ENCODE results near the gene RRP9.

The RRP9 gene

DNA sequence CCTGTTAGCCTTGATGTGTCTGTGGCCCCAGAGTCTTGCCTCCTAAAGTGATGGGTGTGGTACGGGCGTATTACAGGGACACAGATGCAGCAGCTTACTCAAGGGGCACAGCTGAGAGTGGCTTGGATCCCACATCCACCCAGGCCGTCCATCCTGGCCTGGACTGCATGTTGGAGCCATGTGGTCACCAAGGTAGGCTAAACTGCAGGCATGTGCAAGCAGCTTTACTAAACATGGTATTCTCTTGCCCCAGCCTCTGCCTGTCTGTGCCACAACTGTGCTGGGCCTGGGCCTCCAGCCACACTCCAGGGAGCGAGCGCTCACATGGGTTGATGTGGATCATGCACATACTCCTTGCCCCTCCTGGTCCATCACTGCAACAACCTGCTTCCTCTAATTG lies 7.4 kb upstream of the RRP9 start (continued):
- no peak for TF ChIP-seq BACH2 (CRISPR knock-in tag; IDR thresholded peaks at IDR 0.05; ENCODE audit: borderline replicate concordance)
- TF ChIP-seq CSDC2 (CRISPR knock-in tag; IDR thresholded peaks at IDR 0.05), result no peak
- no peak for TF ChIP-seq ZFP30 (CRISPR knock-in tag; IDR thresholded peaks at IDR 0.05)
- TF ChIP-seq ZFP3 (CRISPR knock-in tag; IDR thresholded peaks at IDR 0.05), result no peak
- no peak for TF ChIP-seq PPARA (CRISPR knock-in tag; IDR thresholded peaks at IDR 0.05; ENCODE audit: borderline replicate concordance)

DNA sequence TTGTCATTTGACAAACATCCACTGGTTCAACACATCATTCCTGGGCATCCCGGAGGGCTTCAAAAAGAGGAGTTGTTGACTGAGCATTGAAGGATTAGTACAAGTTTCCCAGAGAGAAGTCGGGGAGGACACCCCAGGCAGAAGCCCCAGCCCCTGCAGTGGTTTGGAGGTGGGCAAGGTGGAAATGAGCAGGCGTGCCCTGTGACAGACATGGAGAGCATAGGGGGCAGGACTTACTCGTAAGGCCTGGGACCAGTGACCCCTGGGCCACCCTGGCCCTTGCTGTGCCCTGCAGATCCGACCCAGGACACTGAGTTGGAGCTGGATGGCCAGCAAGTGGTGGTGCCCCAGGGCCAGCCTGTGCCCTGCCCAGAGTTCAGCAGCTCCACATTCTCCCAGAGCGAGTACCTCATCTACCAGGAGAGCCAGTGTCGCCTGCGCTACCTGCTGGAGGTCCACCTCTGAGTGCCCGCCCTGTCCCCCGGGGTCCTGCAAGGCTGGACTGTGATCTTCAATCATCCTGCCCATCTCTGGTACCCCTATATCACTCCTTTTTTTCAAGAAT lies 6.4 kb upstream of the RRP9 start:
- no peak for ATAC-seq
- no peak for TF ChIP-seq ZC3H10 (CRISPR knock-in tag; IDR thresholded peaks at IDR 0.05)
- TF ChIP-seq TOX (CRISPR knock-in tag; IDR thresholded peaks at IDR 0.05; ENCODE audit: borderline replicate concordance), result no peak
- no peak for TF ChIP-seq CSDC2 (CRISPR knock-in tag; IDR thresholded peaks at IDR 0.05)
- no peak for TF ChIP-seq PPARA (CRISPR knock-in tag; IDR thresholded peaks at IDR 0.05; ENCODE audit: borderline replicate concordance)
- no peak for TF ChIP-seq ARNTL (CRISPR knock-in tag; IDR thresholded peaks at IDR 0.05; ENCODE audit: borderline replicate concordance, low read depth)
- TF ChIP-seq ZNF565 (CRISPR knock-in tag; conservative IDR thresholded peaks at IDR 0.05; ENCODE audit: low read depth), result no peak
- TF ChIP-seq, protein P1, sequence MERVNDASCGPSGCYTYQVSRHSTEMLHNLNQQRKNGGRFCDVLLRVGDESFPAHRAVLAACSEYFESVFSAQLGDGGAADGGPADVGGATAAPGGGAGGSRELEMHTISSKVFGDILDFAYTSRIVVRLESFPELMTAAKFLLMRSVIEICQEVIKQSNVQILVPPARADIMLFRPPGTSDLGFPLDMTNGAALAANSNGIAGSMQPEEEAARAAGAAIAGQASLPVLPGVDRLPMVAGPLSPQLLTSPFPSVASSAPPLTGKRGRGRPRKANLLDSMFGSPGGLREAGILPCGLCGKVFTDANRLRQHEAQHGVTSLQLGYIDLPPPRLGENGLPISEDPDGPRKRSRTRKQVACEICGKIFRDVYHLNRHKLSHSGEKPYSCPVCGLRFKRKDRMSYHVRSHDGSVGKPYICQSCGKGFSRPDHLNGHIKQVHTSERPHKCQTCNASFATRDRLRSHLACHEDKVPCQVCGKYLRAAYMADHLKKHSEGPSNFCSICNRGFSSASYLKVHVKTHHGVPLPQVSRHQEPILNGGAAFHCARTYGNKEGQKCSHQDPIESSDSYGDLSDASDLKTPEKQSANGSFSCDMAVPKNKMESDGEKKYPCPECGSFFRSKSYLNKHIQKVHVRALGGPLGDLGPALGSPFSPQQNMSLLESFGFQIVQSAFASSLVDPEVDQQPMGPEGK (CRISPR knock-in tag; IDR thresholded peaks at IDR 0.05; ENCODE audit: borderline replicate concordance), result no peak
- TF ChIP-seq RARB (CRISPR knock-in tag; IDR thresholded peaks at IDR 0.05), result no peak
- TF ChIP-seq, protein P2, sequence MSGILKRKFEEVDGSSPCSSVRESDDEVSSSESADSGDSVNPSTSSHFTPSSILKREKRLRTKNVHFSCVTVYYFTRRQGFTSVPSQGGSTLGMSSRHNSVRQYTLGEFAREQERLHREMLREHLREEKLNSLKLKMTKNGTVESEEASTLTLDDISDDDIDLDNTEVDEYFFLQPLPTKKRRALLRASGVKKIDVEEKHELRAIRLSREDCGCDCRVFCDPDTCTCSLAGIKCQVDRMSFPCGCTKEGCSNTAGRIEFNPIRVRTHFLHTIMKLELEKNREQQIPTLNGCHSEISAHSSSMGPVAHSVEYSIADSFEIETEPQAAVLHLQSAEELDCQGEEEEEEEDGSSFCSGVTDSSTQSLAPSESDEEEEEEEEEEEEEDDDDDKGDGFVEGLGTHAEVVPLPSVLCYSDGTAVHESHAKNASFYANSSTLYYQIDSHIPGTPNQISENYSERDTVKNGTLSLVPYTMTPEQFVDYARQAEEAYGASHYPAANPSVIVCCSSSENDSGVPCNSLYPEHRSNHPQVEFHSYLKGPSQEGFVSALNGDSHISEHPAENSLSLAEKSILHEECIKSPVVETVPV (CRISPR knock-in tag; IDR thresholded peaks at IDR 0.05), result no peak
- no peak for TF ChIP-seq BACH2 (CRISPR knock-in tag; IDR thresholded peaks at IDR 0.05; ENCODE audit: borderline replicate concordance)
- no peak for TF ChIP-seq ZNF8 (CRISPR knock-in tag; IDR thresholded peaks at IDR 0.05)
- TF ChIP-seq, protein P3, sequence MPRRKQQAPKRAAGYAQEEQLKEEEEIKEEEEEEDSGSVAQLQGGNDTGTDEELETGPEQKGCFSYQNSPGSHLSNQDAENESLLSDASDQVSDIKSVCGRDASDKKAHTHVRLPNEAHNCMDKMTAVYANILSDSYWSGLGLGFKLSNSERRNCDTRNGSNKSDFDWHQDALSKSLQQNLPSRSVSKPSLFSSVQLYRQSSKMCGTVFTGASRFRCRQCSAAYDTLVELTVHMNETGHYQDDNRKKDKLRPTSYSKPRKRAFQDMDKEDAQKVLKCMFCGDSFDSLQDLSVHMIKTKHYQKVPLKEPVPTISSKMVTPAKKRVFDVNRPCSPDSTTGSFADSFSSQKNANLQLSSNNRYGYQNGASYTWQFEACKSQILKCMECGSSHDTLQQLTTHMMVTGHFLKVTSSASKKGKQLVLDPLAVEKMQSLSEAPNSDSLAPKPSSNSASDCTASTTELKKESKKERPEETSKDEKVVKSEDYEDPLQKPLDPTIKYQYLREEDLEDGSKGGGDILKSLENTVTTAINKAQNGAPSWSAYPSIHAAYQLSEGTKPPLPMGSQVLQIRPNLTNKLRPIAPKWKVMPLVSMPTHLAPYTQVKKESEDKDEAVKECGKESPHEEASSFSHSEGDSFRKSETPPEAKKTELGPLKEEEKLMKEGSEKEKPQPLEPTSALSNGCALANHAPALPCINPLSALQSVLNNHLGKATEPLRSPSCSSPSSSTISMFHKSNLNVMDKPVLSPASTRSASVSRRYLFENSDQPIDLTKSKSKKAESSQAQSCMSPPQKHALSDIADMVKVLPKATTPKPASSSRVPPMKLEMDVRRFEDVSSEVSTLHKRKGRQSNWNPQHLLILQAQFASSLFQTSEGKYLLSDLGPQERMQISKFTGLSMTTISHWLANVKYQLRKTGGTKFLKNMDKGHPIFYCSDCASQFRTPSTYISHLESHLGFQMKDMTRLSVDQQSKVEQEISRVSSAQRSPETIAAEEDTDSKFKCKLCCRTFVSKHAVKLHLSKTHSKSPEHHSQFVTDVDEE (CRISPR knock-in tag; IDR thresholded peaks at IDR 0.05), result no peak
- no peak for TF ChIP-seq ZFP30 (CRISPR knock-in tag; IDR thresholded peaks at IDR 0.05)
- TF ChIP-seq GLIS3 (CRISPR knock-in tag; IDR thresholded peaks at IDR 0.05), result no peak
- no peak for TF ChIP-seq OSR1 (CRISPR knock-in tag; IDR thresholded peaks at IDR 0.05)

DNA sequence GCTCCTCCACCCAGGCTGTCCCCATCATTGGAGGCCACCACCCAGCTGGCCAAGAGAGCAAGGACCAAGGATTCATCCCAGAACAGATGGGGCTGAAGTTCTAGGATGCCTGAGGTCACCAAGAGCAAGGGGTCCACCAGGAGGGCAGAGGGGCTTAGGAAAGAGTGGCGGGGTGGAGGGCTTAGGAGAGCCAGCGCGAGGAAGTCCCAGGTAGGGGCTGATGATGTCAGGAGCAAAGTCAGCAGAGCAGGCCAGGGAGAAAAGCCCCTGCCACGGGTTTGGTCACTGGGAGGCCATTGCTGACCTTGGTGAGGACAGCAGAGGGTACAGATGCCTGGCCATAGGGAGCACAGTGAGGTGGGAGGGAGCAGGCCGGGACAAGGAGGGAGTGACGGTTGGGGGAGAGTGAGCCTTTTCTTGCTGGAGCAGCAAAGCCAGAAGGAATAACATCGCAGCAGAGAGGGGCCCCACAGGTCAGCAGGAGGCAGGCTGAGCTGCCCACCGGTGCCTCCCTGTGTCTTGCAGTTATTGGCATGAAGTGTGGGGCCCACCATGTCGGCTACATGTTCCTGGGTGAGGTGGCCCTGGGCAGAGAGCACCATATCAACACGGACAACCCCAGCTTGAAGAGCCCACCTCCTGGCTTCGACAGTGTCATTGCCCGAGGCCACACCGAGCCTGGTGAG lies 5.7 kb upstream of the RRP9 start:
- TF ChIP-seq ESRRG (CRISPR knock-in tag; IDR thresholded peaks at IDR 0.05), result no peak
- no peak for TF ChIP-seq SNAI2 (CRISPR knock-in tag; IDR thresholded peaks at IDR 0.05)
- TF ChIP-seq ZFP3 (CRISPR knock-in tag; IDR thresholded peaks at IDR 0.05), result no peak
- no peak for TF ChIP-seq ISL1 (CRISPR knock-in tag; IDR thresholded peaks at IDR 0.05)
- TF ChIP-seq, protein P4, sequence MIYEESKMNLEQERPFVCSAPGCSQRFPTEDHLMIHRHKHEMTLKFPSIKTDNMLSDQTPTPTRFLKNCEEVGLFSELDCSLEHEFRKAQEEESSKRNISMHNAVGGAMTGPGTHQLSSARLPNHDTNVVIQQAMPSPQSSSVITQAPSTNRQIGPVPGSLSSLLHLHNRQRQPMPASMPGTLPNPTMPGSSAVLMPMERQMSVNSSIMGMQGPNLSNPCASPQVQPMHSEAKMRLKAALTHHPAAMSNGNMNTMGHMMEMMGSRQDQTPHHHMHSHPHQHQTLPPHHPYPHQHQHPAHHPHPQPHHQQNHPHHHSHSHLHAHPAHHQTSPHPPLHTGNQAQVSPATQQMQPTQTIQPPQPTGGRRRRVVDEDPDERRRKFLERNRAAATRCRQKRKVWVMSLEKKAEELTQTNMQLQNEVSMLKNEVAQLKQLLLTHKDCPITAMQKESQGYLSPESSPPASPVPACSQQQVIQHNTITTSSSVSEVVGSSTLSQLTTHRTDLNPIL (CRISPR knock-in tag; IDR thresholded peaks at IDR 0.05; ENCODE audit: low read depth), result no peak
- no peak for TF ChIP-seq TCF4 (CRISPR knock-in tag; IDR thresholded peaks at IDR 0.05; ENCODE audit: borderline replicate concordance)
- TF ChIP-seq ARNTL (CRISPR knock-in tag; IDR thresholded peaks at IDR 0.05; ENCODE audit: borderline replicate concordance, low read depth), result no peak
- TF ChIP-seq, protein P2 (CRISPR knock-in tag; IDR thresholded peaks at IDR 0.05), result no peak
- no peak for TF ChIP-seq ZNF70 (CRISPR knock-in tag; IDR thresholded peaks at IDR 0.05)
- TF ChIP-seq ZFP30 (CRISPR knock-in tag; IDR thresholded peaks at IDR 0.05), result no peak
- no peak for TF ChIP-seq RARB (CRISPR knock-in tag; IDR thresholded peaks at IDR 0.05)
- TF ChIP-seq CSDC2 (CRISPR knock-in tag; IDR thresholded peaks at IDR 0.05), result no peak
- TF ChIP-seq BACH2 (CRISPR knock-in tag; IDR thresholded peaks at IDR 0.05; ENCODE audit: borderline replicate concordance), result no peak
- TF ChIP-seq GLIS3 (CRISPR knock-in tag; IDR thresholded peaks at IDR 0.05), result no peak
- TF ChIP-seq, protein P3 (CRISPR knock-in tag; IDR thresholded peaks at IDR 0.05), result no peak
- ATAC-seq, result no peak
